DND-41 (cell line): ENCODE measurements around the gene NKTR.

ENCODE experiments used
- EZH2 ChIP-seq: IDR thresholded peaks from 3 replicates; pipeline ENCODE4 v1.6.1; 2012; ENCODE audit warnings: borderline replicate concordance, low read depth, mild to moderate bottlenecking, moderate library complexity, low read length, inconsistent platforms; ENCODE audit not compliant: severe bottlenecking
- TF ChIP-seq, protein P1 (sequence below): IDR thresholded peaks from 2 replicates; pipeline ENCODE4 v1.5.1; 2012; ENCODE audit warnings: borderline replicate concordance, low read length, moderate library complexity, mild to moderate bottlenecking; ENCODE audit not compliant: poor library complexity, severe bottlenecking; ENCODE audit errors: extremely low read depth

DNA sequence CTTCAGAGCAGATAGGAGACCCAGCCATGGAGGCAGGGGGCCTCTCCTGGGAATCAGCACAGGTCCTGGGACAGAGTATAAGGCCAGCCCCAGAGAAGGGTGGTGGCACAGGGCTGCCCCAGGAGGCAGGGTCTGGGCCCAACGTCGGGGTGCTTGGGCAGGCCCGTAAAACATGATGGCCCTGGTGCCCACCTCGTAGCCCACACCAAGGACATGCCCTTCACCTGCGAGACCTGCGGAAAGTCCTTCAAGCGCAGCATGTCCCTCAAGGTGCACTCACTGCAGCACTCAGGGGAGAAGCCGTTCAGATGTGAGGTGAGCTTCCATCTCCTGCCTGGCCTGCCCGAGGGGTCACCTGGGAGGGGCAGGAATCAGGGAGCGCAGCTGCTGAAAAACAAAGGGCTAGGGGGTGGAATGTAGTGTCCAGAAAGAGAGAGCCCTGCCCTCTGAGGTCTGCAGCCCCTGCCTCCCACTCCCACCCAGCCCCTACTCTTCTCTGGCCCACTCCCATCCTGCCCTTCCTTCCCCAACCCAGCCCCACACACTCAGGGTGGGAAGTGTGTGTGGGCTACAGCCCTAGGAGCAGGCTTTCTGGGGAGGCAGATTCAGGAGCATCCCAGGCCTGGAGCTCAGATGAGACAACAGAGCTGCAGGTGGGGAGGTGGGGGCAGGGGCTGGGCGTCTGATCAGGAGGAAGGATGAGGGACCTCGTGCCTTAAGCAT is 62.5 kb downstream of the NKTR start:
- TF ChIP-seq, protein P1, sequence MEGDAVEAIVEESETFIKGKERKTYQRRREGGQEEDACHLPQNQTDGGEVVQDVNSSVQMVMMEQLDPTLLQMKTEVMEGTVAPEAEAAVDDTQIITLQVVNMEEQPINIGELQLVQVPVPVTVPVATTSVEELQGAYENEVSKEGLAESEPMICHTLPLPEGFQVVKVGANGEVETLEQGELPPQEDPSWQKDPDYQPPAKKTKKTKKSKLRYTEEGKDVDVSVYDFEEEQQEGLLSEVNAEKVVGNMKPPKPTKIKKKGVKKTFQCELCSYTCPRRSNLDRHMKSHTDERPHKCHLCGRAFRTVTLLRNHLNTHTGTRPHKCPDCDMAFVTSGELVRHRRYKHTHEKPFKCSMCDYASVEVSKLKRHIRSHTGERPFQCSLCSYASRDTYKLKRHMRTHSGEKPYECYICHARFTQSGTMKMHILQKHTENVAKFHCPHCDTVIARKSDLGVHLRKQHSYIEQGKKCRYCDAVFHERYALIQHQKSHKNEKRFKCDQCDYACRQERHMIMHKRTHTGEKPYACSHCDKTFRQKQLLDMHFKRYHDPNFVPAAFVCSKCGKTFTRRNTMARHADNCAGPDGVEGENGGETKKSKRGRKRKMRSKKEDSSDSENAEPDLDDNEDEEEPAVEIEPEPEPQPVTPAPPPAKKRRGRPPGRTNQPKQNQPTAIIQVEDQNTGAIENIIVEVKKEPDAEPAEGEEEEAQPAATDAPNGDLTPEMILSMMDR, result no peak
- no peak for TF ChIP-seq EZH2
